ENCODE measurements around the gene ADAMTS19.
"Not testable (repeated sequence)": the region's sequence is repeated elsewhere in the genome, so short reads cannot be mapped to it uniquely, and the experiment has no call there.

ADAMTS19 gene

GRCh38 chr5:129474544-129474943 is 14.4 kb downstream of the ADAMTS19 start:
- no peak for DNase-seq

GRCh38 chr5:129476751-129477150 is 16.7 kb downstream of the ADAMTS19 start:
- DNase-seq = no peak

- DNase-seq = no peak
Observed at GRCh38 chr5:129477532-129477931, 17.4 kb downstream of the ADAMTS19 start.

GRCh38 chr5:129481161-129481560 is 21.1 kb downstream of the ADAMTS19 start:
- no peak for DNase-seq

- DNase-seq = no peak
Observed at GRCh38 chr5:129496421-129496820, 36.3 kb downstream of the ADAMTS19 start.

GRCh38 chr5:129496864-129497595 is 36.9 kb downstream of the ADAMTS19 start:
- DNase-seq = no peak

- no peak for DNase-seq
Observed at GRCh38 chr5:129499208-129499852, 39.2 kb downstream of the ADAMTS19 start.

GRCh38 chr5:129500101-129500500 is 40.0 kb downstream of the ADAMTS19 start:
- no peak for DNase-seq

GRCh38 chr5:129506086-129506485 is 46.0 kb downstream of the ADAMTS19 start:
- no peak for DNase-seq

- DNase-seq = no peak
Observed at GRCh38 chr5:129506950-129507349, 46.9 kb downstream of the ADAMTS19 start.

- DNase-seq = no peak
Observed at GRCh38 chr5:129507527-129507926, 47.4 kb downstream of the ADAMTS19 start.

GRCh38 chr5:129508606-129509005 is 48.5 kb downstream of the ADAMTS19 start:
- DNase-seq = no peak

GRCh38 chr5:129509363-129509975 is 49.4 kb downstream of the ADAMTS19 start:
- DNase-seq = no peak

GRCh38 chr5:129511291-129511690 is 51.2 kb downstream of the ADAMTS19 start:
- no peak for DNase-seq

- no peak for DNase-seq
Observed at GRCh38 chr5:129541051-129541450, 81.0 kb downstream of the ADAMTS19 start.

GRCh38 chr5:129541648-129542251 is 81.7 kb downstream of the ADAMTS19 start:
- DNase-seq = no peak

GRCh38 chr5:129547137-129547536 is 87.0 kb downstream of the ADAMTS19 start:
- no peak for DNase-seq

- no peak for DNase-seq
Observed at GRCh38 chr5:129554134-129554904, 94.2 kb downstream of the ADAMTS19 start.

GRCh38 chr5:129563585-129563984 is 103.5 kb downstream of the ADAMTS19 start:
- no peak for DNase-seq

GRCh38 chr5:129569295-129569694 is 109.2 kb downstream of the ADAMTS19 start:
- no peak for DNase-seq

- DNase-seq = no peak
Observed at GRCh38 chr5:129572060-129572459, 112.0 kb downstream of the ADAMTS19 start.

- not testable (repeated sequence) for DNase-seq
Observed at GRCh38 chr5:129584496-129584895, 124.4 kb downstream of the ADAMTS19 start.

Data from CD4-positive, alpha-beta T cell treated with Interleukin-21 for 1 hour (primary cell).